ENCODE results near the gene MEF2B.
"Not testable (repeated sequence)": the region's sequence is repeated elsewhere in the genome, so short reads cannot be mapped to it uniquely, and the experiment has no call there.

Gene MEF2B

GRCh38 chr19:19192910-19193423 lies 22.9 kb upstream of the MEF2B start:
- no peak for DNase-seq

DNA sequence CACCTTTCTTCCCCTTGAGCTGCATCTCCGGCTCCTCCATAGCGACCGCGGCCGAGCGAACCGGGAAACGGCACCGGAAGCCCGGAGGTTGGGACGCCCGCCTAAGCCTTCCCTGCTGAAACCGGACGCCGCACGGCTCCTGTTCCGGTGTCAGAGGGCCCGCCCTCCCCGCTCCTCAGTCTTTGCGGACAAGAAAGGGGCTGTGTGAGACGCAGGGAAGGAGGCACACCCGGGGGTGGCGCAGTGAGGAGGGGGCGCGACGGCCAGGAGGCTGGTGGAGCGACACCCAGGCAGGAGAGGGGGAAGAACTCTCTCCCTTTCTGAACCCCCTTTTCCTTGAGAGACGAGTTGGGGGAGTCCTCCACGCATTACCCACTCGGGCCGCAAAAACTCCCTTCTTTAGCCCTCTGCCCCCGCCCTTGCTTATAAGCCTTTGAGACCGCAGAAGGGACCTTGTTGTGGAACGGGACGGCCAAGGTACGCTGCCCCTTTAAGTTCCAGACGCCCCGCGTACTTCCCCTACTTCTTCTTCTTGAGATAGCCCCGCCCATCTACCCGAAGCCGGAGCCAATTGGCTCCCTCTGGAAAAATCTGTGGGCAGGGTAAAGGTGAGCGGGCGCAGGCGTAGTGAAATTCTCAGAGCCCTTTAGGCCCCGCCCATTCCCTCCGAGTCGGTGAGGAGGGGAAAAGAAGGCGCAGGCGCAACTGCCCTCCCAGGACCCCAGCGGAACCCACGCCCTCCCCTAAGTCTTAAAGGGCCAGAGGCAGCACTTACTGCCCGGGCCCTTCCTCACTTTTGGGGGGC lies 22.2 kb upstream of the MEF2B start, which contains the start of the genes BORCS8 and RFXANK:
Gene BORCS8 (minus strand): TSS at position 75 of the 805 bp plus-strand sequence. CDS start 35 bp downstream, at position 40.
Gene RFXANK (plus strand): TSS at position 181 of the 805 bp plus-strand sequence. CDS start 1,689 bp downstream, outside the sequence.
- peak; percentile 100 for DNase-seq

DNA sequence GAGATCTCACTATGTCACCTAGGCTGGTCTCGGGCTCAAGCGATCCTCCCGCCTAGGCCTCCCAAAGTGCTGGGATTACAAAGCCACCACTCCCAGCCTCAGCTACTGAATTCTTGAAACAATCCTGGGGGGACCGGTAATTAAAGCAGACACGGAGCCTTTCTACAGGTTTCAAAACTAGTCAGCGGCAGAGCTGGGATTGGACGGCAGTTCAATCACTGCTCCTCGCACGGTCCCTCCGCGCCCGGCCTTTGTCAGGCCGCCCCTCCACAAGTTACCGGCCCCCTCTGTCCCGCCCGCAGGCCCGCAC lies 21.7 kb upstream of the MEF2B start:
- no peak for DNase-seq

GRCh38 chr19:19186742-19187141 lies 16.7 kb upstream of the MEF2B start:
- no peak for DNase-seq

GRCh38 chr19:19185853-19186740 lies 16.0 kb upstream of the MEF2B start:
- no peak for DNase-seq

GRCh38 chr19:19181488-19181998 lies 11.5 kb upstream of the MEF2B start:
- DNase-seq: no peak

GRCh38 chr19:19179548-19180441 lies 9.7 kb upstream of the MEF2B start:
- DNase-seq: no peak

GRCh38 chr19:19176950-19177349 lies 6.9 kb upstream of the MEF2B start:
- no peak for DNase-seq

- not testable (repeated sequence) for DNase-seq
These were observed 3.2 kb upstream of the MEF2B start for GRCh38 chr19:19173243-19173642.

GRCh38 chr19:19171821-19172532 lies 1.9 kb upstream of the MEF2B start:
- DNase-seq: no peak

DNA sequence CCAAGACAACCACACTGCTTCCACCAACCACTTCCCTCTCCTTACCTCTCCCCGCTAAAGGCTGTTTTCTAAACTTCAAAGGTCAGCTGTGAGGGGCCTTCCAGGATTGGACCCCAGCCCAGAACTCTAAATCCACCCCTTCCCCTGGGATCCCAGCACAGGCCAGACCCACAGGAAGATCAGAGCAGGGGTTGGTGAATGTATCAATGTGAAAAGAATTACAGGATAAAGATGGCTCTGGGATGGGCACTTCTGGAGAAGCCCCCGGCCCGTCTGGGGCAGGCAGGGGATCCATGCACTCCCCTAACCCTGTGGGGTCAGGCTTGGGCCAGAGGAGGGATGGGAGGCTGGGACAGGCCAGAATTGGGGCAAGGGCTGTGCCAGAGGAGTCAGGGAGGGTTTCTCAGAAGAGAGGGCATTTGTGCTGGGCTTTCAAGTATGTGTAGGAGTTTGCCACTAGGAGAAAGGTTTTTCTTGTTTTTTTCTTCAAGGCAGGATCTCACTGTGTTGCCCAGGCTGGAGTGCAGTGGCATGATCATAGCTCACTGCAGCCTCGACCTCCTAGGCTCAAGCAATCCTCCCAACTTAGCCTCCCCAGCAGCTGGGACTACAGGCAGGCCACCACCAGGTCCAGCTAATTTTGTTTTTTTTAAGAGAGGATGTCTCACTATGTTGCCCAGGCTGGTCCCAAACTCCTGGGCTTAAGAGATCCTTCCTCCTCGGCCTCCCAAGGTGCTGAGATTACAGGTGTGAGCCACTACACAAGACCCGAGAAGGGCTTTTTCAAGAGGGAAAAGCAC lies 1.0 kb upstream of the MEF2B start:
- no peak for DNase-seq

- DNase-seq: no peak
These were observed 619 bp downstream of the MEF2B start for GRCh38 chr19:19169236-19170052.

GRCh38 chr19:19167612-19168011 lies 2.5 kb downstream of the MEF2B start:
- DNase-seq: no peak

GRCh38 chr19:19165396-19165795 lies 4.7 kb downstream of the MEF2B start:
- DNase-seq: no peak

GRCh38 chr19:19162495-19162894 lies 7.6 kb downstream of the MEF2B start:
- DNase-seq: no peak

DNA sequence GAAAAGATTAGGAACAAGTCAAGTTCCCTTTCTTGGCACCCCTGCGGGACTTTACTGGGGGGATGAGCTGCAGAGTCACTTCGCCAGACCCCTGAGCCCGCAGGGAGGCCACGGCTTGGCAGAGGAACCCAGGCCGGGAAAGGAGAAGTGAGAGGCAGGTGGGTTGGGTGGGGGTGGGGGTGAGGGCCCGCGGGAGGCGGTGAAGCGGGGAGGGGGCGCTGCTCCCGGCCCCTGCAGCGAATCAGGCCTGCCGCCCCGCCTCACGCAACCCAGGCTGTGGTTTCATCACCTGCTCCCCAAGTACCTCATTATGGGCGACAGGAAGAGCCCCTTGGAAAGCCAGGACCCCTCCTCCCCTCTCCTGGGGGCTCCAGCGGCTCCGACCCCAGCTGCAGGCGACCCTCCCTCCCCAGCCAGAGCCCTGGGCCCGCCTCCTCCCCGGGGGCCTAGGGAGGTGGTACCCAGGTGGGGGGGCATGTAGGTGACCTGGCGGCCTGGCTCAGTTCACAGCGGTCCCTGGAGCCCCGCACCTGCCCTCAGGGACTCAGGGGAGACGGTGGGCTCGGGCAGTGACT lies 9.5 kb downstream of the MEF2B start:
- no peak for DNase-seq

- DNase-seq: no peak
These were observed 10.5 kb downstream of the MEF2B start for GRCh38 chr19:19159534-19159933.

DNA sequence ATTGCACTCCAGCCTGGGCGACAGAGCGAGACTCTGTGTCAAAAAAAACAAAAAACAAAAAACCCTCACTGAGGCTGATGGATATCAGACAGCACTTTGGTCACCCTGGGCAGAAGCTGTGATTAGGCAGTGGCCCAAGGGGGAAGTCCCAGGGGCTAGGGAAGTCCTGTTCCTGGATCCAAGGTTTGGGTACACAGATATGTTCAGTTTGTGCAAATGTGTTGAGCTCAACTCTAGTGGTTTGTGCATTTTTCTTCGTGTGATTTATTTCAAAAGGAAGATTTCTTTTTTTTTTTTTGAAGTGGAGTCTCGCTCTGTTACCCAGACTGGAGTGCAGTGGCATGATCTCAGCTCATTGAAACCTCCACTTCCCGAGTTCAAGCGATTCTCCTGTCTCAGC lies 12.3 kb downstream of the MEF2B start:
- DNase-seq: no peak

DNA sequence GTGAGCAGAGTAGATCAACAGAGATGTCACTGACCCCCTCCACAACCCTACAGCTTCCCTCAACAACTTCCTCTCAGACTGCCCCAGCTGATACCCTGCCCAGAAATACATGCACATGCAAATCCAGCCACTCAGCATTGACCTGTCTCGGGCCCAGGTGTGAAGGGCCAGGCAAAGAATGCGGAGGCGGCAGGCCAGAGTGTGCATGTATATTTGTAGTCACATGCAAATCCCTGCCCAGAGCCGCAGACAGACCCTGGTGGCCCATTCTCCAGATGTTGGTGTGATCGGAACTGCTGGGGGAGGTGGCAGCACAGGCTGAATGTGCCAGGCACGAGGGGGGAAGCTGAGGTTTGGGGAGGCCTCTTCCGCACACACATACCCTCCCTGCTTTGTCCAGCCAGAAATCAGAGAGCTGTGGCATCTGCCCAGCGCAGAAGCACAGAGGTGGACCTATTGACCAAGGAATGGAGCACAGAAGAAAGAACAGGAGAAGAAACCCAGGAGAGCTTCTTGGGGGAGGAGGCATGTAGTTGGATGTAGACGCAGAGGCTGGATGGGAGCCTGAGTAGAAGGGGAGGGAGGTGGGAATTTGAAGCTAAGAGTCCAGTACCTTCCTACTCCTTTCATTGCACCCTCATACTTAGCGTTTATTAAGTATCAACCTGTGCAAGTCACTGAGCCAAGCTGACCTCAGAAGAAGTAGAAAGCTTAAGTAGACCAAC lies 14.4 kb downstream of the MEF2B start:
- DNase-seq: no peak
